Measurements from ENCODE around the gene OR10A5.

DNA sequence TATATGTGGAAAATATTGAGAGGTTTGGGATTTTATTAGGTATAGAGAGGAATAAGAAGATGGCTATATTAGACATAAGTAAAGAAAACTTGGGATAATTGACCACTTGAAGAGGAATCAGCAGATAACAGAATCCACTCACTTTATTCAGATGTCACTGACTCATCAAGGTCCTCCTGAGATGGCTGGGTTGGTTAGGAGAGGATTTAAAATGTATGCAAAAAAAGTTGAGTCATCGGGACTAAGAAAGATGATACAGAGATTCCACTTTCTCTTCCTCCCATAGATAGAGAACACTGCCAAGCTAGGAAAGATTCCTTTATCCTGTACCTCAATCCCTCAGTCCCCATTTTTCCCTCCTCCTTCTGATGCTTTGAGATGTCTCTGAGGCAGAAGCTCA is 46.1 kb upstream of the OR10A5 start, which contains the start of gene OR6A2:
- TF ChIP-seq, protein P1, sequence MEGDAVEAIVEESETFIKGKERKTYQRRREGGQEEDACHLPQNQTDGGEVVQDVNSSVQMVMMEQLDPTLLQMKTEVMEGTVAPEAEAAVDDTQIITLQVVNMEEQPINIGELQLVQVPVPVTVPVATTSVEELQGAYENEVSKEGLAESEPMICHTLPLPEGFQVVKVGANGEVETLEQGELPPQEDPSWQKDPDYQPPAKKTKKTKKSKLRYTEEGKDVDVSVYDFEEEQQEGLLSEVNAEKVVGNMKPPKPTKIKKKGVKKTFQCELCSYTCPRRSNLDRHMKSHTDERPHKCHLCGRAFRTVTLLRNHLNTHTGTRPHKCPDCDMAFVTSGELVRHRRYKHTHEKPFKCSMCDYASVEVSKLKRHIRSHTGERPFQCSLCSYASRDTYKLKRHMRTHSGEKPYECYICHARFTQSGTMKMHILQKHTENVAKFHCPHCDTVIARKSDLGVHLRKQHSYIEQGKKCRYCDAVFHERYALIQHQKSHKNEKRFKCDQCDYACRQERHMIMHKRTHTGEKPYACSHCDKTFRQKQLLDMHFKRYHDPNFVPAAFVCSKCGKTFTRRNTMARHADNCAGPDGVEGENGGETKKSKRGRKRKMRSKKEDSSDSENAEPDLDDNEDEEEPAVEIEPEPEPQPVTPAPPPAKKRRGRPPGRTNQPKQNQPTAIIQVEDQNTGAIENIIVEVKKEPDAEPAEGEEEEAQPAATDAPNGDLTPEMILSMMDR (IDR thresholded peaks at IDR 0.05; ENCODE audit: extremely low read depth in 1 of 2, insufficient read depth in 1 of 2, low read depth in 1 of 2, low read length in 2 of 2), result no peak
- TF ChIP-seq EZH2 (IDR thresholded peaks at IDR 0.05; ENCODE audit: borderline replicate concordance, low read depth, low read length, severe bottlenecking) (no peak), POLR2A (IDR thresholded peaks at IDR 0.05; ENCODE audit: low read depth, low read length) (no peak), POLR2AphosphoS5 (IDR thresholded peaks at IDR 0.05; ENCODE audit: insufficient read depth, low read depth, low read length) (no peak)

All from endothelial cell of umbilical vein (primary cell).